Type B pancreatic cell (in vitro differentiated cells): Measurements from ENCODE around the gene HS2ST1. TPM values are rescaled to one million over a fixed set of nuclear protein-coding genes. Genes with fewer than 3 reads are reported as not detected.
A peak's percentile ranks its signal among the peaks of the same experiment; 100 is the strongest.
"Not testable (repeated sequence)": the region's sequence is repeated elsewhere in the genome, so short reads cannot be mapped to it uniquely, and the experiment has no call there.

Experiments used
- DNase-seq: peaks from one replicate; pipeline ENCODE4 v3.0.0; 2021; ENCODE audit warnings: mixed read lengths; ENCODE audit not compliant: unreplicated experiment; ENCODE audit errors: extremely low spot score
- H3K27ac Mint-ChIP-seq: 2 replicates; pipeline ENCODE4 v1.8.0; 2021; ENCODE audit warnings: mild to moderate bottlenecking, mixed read lengths
- H3K27me3 Mint-ChIP-seq: 2 replicates; pipeline ENCODE4 v1.8.0; 2021; ENCODE audit warnings: mixed read lengths
- H3K36me3 Mint-ChIP-seq: 2 replicates; pipeline ENCODE4 v1.8.0; 2021; ENCODE audit warnings: mixed read lengths
- H3K4me1 Mint-ChIP-seq: one replicate; pipeline ENCODE4 v1.8.0; 2021; ENCODE audit warnings: mixed read lengths; ENCODE audit not compliant: unreplicated experiment
- H3K4me3 Mint-ChIP-seq: 2 replicates; pipeline ENCODE4 v1.8.0; 2021; ENCODE audit warnings: mild to moderate bottlenecking, mixed read lengths
- H3K9me3 Mint-ChIP-seq: 2 replicates; pipeline ENCODE4 v1.8.0; 2021; ENCODE audit warnings: mixed read lengths
- CTCF ChIP-seq: fragments of 200-600 bp; sonication (generic); conservative IDR thresholded peaks from 2 replicates; pipeline ENCODE4 v1.5.0; 2021; ENCODE audit warnings: antibody characterized with exemption, mild to moderate bottlenecking
- total RNA-seq: library from RNA; stranded (reverse); gene quantifications from 2 replicates; pipeline ENCODE4 v1.2.1, GENCODE V29; 2021; ENCODE audit warnings: low replicate concordance

HS2ST1 gene
- total RNA-seq, 1 donor from 2014 or later: 40.3 TPM

GRCh38 chr1:86957221-86957620 lies 42.8 kb downstream of the HS2ST1 start:
- no peak for TF ChIP-seq CTCF
- Mint-ChIP-seq H3K27ac (no peak overlapping the region), H3K27me3 (no peaks in the 10 kb centered on the region), H3K4me3 (no peak overlapping the region), H3K4me1 (peaks cover 9% of the 10 kb centered on the region), H3K9me3 (no peaks in the 10 kb centered on the region), H3K36me3 (peaks cover 13% of the 10 kb centered on the region)
- DNase-seq: no peak

GRCh38 chr1:86960548-86960947 lies 46.1 kb downstream of the HS2ST1 start:
- no peaks in the 10 kb centered on the region for H3K9me3 Mint-ChIP-seq
- no peak overlapping the region for H3K4me3 Mint-ChIP-seq
- no peak for TF ChIP-seq CTCF
- H3K36me3 Mint-ChIP-seq: peaks cover 20% of the 10 kb centered on the region
- no peaks in the 10 kb centered on the region for H3K27me3 Mint-ChIP-seq
- H3K27ac Mint-ChIP-seq: no peak overlapping the region
- peaks cover 5% of the 10 kb centered on the region for H3K4me1 Mint-ChIP-seq
- DNase-seq: no peak

- not testable (repeated sequence) for H3K27me3 Mint-ChIP-seq, H3K9me3 Mint-ChIP-seq, H3K4me3 Mint-ChIP-seq, DNase-seq, H3K4me1 Mint-ChIP-seq, H3K27ac Mint-ChIP-seq
- H3K36me3 Mint-ChIP-seq: peaks cover 15% of the 10 kb centered on the region
Observed at GRCh38 chr1:86963841-86964240, 49.4 kb downstream of the HS2ST1 start.

- peak; percentile 66 for TF ChIP-seq CTCF
- H3K27ac Mint-ChIP-seq: no peak overlapping the region
Observed at GRCh38 chr1:86965012-86965826, 50.8 kb downstream of the HS2ST1 start.

GRCh38 chr1:86965827-86966182 lies 51.4 kb downstream of the HS2ST1 start:
- TF ChIP-seq CTCF: no peak
- no peak overlapping the region for H3K27ac Mint-ChIP-seq
- H3K4me3 Mint-ChIP-seq: no peak overlapping the region
- no peak for DNase-seq
- no peaks in the 10 kb centered on the region for H3K9me3 Mint-ChIP-seq
- peaks cover 7% of the 10 kb centered on the region for H3K36me3 Mint-ChIP-seq
- no peaks in the 10 kb centered on the region for H3K27me3 Mint-ChIP-seq
- peaks cover 5% of the 10 kb centered on the region for H3K4me1 Mint-ChIP-seq

More at GRCh38 chr1:86965012-86965826, 50.8 kb downstream of the HS2ST1 start:
- no peak overlapping the region for H3K4me3 Mint-ChIP-seq
- H3K9me3 Mint-ChIP-seq: no peaks in the 10 kb centered on the region
- DNase-seq: no peak
- no peaks in the 10 kb centered on the region for H3K27me3 Mint-ChIP-seq
- H3K4me1 Mint-ChIP-seq: peaks cover 5% of the 10 kb centered on the region
- H3K36me3 Mint-ChIP-seq: peaks cover 12% of the 10 kb centered on the region

- no peak for TF ChIP-seq CTCF
- Mint-ChIP-seq H3K27me3 (no peaks in the 10 kb centered on the region), H3K36me3 (no peaks in the 10 kb centered on the region), H3K4me1 (peaks cover 3% of the 10 kb centered on the region), H3K27ac (no peak overlapping the region), H3K9me3 (no peaks in the 10 kb centered on the region), H3K4me3 (no peak overlapping the region)
- DNase-seq: no peak
Observed at GRCh38 chr1:86970938-86971337, 56.5 kb downstream of the HS2ST1 start.
